HK-2 (cell line): ENCODE measurements around the gene TCF25.

Experiments
- DNase-seq: peaks from one replicate; pipeline ENCODE4 v3.0.0-alpha.2; 2018; ENCODE audit not compliant: unreplicated experiment

Gene TCF25

GRCh38 chr16:89936981-89937380 is 63.6 kb downstream of the TCF25 start:
- no peak for DNase-seq

DNA sequence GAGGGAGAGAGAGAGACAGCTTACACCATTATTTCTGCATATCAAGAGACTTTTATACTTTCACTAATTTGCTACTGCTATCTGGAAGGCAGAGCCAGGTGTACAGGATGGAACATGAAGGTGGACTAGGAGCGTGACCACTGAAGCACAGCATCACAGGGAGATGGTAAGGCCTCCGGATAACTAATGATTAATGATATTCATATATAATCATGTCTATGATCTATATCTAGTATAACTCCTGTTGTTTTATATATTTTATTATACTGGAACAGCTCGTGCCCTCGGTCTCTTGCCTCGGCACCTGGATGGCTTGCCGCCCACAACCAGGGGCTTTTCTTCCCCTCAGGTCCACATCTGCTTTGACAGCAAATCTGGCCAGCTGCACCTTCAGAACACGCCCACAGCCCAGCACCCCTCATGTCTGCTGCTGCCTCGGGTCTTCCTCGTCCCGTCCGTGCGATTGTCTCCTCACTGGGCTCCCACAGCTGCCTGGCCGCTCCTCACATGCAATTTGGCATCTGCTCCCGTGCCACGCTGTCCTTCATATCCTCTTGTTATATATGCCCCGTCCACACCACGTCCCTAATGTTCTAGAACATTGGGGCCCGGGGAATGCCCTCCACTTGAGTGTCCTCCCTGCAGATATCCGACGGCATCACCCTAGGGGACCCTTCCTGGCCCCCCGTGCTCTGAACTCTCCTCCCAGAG is 64.9 kb downstream of the TCF25 start:
- DNase-seq, result no peak

DNA sequence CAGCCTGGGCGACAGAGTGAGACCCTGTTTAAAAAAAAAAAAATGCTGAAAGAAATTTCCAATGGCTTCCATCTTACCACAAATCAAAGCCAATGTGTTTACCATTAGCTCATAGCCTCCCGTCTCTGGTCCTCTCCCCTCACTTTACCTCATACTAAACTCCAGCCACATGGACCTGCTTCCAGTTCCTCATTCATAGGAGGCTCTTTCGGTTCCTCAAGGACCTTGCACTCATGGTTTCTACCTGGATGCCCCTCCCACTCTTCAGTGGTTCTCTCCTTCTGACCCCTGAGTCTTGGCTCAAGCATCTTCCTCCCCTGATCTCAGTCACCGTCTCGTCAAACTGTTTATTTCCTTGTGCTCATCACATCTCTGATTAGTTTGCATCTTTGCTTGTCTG is 71.4 kb downstream of the TCF25 start:
- no peak for DNase-seq

GRCh38 chr16:89945654-89946053 is 72.3 kb downstream of the TCF25 start:
- DNase-seq, result no peak

DNA sequence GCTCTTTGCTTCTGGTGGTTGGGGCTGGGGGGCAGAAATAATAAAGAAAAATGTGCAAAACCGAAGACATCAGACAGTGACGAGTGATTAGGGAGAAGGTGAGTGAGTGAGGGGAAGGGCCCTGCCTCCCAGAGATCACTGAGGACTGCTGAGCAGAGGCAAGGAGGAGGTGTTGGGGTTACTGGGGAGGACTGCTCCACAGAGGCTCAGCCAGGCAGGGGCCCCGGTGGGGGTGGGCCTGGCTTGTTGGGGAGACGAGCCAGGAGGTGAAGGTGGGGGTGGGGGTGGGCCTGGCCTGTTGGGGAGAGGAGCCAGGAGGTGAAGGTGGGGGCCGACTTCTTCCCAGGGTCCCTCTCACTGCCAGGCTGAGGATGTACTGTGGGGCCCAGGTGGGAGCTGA is 73.1 kb downstream of the TCF25 start:
- no peak for DNase-seq

- DNase-seq, result no peak
Observed at GRCh38 chr16:89949121-89949742, 75.8 kb downstream of the TCF25 start.

DNA sequence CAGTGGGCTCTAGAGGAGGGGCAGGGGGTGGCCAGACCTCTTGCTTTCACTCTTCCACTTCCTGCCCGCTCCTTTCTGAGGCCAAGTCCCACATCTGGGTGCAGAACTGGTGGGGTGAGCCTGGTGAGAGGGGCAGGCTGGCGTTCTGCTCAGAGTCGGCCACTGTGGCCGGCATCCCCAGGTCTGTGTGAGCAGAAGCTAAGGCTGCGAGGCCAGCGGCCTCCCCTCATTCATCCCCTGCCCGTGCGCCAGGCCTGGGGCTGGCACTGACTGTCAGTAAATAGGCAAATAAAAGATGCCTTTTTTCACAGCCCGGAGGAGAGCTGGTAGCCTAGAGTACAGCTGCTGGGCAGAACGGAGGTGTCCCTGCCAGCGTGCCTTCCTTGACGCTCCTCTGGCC is 76.4 kb downstream of the TCF25 start:
- no peak for DNase-seq

DNA sequence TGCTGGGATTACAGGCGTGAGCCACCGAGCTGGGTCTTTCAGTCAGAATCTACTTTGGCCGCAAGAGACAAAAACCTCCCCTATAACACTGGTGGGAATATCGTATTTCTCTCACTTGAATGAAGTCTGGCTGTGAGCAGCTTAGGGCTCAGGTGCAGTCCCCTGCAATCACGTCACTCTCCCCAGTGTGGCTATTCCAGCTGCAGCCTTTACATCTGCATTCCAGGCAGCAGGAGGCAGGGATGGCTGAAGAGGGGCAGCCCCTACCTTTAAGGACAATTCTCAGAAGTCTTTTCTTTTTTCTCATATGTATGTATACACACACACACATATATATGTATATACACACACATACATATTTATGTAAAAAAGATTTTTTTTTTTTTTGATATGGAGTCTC is 78.1 kb downstream of the TCF25 start:
- no peak for DNase-seq

DNA sequence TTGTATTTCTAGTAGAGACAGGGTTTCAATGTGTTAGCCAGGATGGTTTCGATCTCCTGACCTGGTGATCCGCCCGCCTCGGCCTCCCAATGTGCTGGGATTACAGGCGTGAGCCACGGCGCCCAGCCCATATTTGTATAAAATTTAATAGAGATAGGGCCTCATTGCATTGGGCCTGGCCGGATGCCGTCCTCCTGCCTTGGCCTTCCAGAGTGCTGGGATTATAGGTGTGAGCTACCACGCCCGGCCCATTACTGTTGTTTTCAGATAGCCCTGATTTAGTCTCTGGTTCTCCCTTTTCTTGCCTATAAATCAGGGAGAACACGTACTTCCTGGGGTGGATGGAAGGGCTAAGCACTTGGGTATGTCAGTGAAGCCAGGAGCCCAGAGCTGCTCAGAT is 78.7 kb downstream of the TCF25 start:
- no peak for DNase-seq

DNA sequence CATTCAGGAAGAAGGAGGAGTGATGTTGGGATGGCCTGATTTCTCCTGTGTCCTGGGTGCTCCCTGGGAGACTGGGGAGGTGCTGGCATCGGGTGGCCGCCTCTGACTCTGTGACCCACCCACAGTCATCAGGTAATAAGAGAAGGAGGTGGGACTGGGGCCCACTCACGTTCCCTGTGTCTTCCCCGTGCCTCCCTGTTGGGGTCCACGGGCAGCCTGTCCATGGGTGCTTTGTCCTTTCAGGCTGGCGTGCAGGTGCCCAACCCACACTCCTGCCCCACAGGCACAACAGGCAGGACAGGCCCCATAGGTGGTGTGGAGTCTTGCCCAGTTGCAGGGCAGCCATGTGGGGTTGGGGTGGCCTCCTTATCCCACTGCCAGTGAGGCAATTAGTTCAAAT is 79.2 kb downstream of the TCF25 start:
- DNase-seq, result no peak

GRCh38 chr16:89953671-89954406 is 80.4 kb downstream of the TCF25 start:
- DNase-seq, result no peak

DNA sequence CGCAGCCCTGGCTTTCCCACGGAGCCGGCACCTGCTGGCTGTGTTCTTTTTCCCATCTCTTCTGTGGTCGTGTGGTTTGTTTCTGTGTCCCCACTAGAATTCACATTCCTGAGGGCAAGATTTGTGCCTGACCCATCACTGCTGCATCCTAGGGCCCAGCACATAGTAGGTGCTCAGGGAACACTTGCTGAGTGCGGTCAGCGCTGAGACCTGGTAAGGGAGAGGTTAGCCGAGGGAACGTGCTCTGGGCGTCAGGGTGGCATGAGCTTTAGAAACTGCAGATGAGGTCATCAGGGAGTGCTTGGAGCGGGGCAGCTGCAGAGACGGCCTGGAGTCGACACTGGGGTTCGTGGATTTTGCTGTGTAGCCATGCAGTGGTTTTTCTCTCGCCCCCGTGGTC is 81.1 kb downstream of the TCF25 start:
- DNase-seq, result no peak

- DNase-seq, result no peak
Observed at GRCh38 chr16:89955001-89955685, 81.8 kb downstream of the TCF25 start.

- no peak for DNase-seq
Observed at GRCh38 chr16:89956505-89957215, 83.3 kb downstream of the TCF25 start.

DNA sequence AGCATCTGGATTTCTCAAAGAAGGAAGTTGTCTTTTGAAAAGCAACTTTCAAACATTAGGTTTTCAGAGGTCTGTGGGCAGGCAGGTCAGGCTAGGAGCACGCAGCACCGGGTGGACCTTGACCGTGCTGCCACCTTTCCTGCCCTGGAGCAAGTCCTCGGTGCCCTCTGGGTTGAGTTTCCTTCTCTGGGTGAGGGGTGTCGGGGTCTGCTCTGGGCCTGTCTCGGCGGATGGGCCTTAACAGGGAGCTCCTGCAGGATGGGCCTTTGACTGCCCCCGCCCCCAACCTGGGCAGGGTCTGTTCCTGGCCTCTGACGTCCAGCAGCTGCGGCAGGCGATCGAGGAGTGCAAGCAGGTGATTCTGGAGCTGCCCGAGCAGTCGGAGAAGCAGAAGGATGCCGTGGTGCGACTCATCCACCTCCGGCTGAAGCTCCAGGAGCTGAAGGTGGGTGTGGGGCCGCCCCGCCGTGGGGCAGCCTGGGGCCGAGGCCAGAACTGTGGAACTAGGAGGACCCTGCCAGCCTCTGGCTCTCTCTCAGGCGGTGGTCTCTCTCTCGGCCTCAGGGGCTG is 83.9 kb downstream of the TCF25 start:
- DNase-seq, result no peak

DNA sequence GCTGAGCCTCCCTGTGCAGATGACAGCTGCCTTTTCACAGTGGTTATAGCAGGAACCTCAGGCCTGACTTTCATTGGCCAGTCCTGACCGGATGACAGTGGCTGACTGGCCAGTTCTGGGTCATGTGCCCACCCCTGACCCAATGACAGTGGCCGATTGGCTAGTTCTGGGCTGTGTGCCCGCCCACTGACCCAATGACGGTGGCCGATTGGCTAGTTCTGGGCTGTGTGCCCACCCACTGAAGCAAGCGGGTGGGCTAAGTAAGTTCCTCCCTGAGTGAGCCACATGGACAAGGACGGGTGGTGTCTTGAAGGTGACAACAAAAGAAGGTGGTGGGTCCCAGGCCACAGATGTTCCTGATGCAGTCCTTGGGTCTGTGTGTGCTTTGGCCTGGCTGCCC is 84.7 kb downstream of the TCF25 start:
- DNase-seq, result no peak

- DNase-seq, result no peak
Observed at GRCh38 chr16:89958596-89958995, 85.2 kb downstream of the TCF25 start.

- DNase-seq, result no peak
Observed at GRCh38 chr16:89960966-89961365, 87.6 kb downstream of the TCF25 start.
